ENCODE measurements around the gene LRRC37A2.
"Not testable (repeated sequence)": the region's sequence is repeated elsewhere in the genome, so short reads cannot be mapped to it uniquely, and the experiment has no call there.

GRCh38 chr17:46499437-46500139 is 12.7 kb upstream of the LRRC37A2 start:
- TF ChIP-seq, protein P1, sequence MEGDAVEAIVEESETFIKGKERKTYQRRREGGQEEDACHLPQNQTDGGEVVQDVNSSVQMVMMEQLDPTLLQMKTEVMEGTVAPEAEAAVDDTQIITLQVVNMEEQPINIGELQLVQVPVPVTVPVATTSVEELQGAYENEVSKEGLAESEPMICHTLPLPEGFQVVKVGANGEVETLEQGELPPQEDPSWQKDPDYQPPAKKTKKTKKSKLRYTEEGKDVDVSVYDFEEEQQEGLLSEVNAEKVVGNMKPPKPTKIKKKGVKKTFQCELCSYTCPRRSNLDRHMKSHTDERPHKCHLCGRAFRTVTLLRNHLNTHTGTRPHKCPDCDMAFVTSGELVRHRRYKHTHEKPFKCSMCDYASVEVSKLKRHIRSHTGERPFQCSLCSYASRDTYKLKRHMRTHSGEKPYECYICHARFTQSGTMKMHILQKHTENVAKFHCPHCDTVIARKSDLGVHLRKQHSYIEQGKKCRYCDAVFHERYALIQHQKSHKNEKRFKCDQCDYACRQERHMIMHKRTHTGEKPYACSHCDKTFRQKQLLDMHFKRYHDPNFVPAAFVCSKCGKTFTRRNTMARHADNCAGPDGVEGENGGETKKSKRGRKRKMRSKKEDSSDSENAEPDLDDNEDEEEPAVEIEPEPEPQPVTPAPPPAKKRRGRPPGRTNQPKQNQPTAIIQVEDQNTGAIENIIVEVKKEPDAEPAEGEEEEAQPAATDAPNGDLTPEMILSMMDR (IDR thresholded peaks at IDR 0.05; ENCODE audit: borderline replicate concordance, extremely low read depth, low read length, poor library complexity, severe bottlenecking), result not testable (repeated sequence)
- TF ChIP-seq EZH2 (IDR thresholded peaks at IDR 0.05; ENCODE audit: borderline replicate concordance, low read depth, low read length, severe bottlenecking), result not testable (repeated sequence)

Data from DND-41 (cell line).